Right forelimb (tissue), 1 donor: Measurements from ENCODE around the gene AIF1L.
"Not testable (repeated sequence)": the region's sequence is repeated elsewhere in the genome, so short reads cannot be mapped to it uniquely, and the experiment has no call there.

Experiments used
- DNase-seq: peaks from one replicate; pipeline ENCODE4 v3.0.0-alpha.2; 2018

AIF1L gene

GRCh38 chr9:131099845-131100244 is 3.5 kb downstream of the AIF1L start:
- not testable (repeated sequence) for DNase-seq

DNA sequence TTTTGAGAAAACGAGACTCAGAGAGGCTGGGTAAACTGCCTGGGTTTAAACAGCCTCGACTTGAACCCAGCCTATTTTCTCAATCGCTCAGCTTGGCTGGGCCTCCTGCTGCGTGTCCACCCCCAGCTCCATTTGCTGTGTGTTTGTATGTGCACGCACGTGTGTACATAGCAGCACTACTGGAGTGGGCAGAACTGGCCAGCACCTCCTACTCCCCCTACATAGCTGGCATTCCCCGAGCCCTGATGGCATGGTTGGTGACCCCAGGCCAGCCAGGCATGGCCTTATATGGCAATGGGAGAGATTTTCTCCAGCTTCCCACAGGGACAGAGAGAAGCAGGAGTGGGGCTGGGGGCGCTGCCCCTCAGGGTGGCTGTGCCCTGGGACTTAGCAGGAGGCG is 4.1 kb downstream of the AIF1L start:
- no peak for DNase-seq

DNA sequence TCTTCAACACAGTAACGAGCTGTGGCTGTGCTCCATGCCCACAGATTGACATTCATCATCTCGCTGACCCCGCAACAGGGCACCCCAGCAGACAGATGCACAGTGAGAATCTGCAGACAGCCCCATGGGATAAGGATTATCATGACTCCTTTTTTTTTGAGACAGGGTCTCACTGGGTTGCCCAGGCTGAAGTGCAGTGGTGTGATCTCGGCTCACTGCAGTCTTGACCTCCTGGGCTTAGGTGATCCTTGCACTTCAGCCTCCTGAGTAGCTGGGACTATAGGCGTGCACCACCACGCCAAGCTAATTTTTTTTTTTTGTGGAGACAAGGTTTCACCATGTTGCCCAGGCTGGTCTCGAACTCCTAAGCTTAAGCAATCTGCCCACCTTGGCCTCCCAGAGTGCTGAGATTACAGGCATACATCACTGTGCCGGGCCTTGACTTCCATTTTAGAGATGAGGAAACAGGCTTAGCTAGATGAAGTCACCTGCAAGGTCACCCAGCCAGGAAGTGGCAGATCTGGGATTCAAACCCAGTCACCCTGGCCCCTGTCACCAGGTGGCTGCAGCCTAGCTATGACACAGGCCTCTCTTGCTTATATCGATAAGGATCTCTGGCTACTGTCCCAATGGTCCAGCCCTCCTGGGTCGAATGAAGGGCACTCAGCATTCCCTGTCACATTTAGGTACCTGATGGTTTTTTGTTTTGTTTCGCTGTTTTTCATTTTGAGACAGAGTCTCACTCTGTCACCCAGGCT is 5.1 kb downstream of the AIF1L start:
- DNase-seq: no peak

DNA sequence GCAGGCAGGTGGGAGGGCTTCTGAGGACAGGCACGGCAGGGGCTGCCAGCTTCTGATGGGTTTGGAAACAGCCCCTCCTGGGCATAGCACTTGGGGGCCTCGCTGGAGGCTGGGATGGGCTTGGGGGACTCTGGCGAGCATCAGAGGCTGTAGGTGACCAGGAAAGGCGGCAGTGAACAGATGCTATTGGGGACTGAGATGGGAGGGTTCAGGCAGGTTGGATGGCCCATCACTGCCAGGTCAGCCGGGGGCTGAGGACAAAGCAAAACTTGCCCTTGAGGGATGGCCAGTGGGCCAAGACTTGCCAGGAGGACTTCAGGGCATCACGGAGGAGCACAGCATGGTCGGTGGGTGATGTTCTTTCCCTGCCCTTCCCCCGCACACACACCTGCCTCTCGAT is 6.7 kb downstream of the AIF1L start:
- DNase-seq: no peak

- no peak for DNase-seq
These were observed 7.2 kb downstream of the AIF1L start for GRCh38 chr9:131103535-131103934.

- DNase-seq: no peak
These were observed 7.8 kb downstream of the AIF1L start for GRCh38 chr9:131104016-131104740.

- DNase-seq: no peak
These were observed 9.6 kb downstream of the AIF1L start for GRCh38 chr9:131105952-131106351.

GRCh38 chr9:131107760-131108159 is 11.4 kb downstream of the AIF1L start:
- no peak for DNase-seq

DNA sequence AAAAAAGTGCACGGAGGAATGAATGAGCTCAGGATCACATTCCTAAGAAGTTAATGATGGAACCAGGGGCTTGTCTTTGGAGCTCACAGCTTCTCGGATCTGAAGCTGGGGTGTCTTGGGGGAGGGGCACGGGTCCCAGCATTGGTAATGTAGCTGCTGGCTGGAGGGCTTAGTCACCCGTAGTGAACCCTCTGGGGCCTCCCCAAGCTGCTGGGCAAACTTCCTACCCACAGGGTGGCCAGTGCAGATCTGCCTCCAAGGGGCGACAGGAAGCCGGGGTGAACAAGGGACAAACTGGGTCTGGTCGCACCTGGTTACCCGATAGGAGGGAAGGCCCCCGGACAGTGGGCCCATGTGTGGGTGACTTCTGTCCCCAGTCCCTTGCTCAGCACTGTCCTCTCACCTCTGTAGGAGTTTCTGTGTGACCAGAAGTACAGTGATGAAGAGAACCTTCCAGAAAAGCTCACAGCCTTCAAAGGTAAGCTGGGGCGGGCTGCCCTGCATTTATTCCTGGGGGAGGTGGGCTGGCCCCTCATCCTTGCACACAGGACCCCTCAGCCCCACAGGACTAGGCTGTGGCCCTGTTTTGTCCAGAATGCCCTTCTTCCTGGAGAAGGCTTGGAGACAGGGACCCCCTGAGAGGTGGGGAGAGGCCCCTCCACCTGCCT is 15.0 kb downstream of the AIF1L start:
- no peak for DNase-seq

DNA sequence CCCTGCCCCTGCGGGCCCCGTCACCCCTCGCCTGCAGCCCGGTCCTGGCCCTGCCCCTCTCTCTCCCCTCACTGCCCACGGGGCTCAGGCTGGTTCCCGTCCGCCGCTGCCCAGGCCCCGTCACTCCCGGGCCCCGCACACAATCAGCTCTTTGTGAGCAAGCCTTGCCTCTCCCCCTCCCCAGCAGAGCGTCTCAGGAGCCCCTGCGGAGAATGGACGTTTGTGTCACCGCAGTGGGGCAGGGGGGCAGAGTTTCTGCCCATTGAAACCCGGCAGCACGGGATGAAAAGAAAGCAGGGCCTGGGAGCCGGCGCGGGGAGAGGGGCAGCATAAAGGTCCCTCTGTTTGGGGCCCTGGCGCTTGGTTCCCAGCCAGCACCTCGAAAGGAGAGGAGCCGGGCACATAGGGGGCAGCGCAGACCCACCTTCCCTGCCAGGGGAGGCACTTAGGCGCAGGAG is 15.6 kb downstream of the AIF1L start:
- no peak for DNase-seq

DNA sequence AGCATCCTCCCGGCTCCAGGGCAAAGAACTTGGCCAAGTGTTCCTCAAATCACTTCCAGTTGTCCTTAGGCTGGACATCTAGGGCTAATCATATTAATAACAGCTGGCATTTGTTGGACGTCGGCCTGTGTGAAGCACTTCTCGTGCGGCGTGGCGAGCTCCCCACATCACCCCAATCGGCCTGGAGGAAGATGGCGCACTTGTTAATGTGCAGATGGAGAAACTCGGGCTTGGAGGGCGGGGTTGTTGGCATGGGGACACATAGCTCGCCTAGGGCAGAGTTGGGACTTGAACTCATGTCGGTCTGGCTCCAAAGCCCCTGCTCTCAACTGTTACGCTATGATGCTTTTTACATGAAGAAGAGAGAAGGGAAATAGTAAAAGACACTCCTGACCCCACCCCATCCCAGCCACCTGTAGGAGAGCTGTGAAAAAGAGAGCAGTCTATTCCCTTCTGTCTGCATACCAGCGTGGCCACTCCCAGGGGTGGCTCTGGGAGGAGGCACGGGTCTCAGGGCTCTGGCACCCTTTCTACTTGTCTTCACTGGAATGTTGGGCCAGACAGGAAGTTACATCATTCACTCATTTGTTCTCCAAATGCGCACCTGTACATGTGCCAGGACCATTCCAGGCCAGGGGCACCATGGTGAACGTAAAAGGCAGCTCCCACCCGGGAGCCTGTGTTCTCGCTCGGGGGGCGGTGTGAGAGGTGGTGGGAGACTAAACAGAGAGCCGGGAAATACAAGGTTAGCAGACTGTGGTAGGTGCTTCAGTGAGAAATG is 16.2 kb downstream of the AIF1L start:
- DNase-seq: no peak

- no peak for DNase-seq
These were observed 17.3 kb downstream of the AIF1L start for GRCh38 chr9:131113655-131114054.

GRCh38 chr9:131114084-131114535 is 17.8 kb downstream of the AIF1L start:
- no peak for DNase-seq

DNA sequence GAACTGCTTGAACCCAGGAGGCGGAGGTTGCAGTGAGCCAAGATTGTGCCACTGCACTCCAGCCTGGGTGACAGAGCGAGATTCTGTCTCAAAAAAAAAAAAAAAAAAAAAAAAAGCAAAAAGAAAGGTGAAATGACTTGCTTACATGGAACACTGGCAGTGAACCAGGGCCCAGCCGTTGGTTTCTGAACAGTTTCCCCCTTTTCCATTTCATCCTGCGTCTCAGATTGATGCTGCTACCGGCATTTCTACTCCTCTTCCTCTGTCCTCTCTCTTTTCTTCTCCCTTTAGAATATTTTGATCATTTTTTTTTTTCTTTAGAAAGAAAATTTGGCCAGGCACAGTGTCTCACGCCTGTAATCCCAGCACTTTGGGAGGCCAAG is 19.0 kb downstream of the AIF1L start:
- not testable (repeated sequence) for DNase-seq

- DNase-seq: no peak
These were observed 20.2 kb downstream of the AIF1L start for GRCh38 chr9:131116281-131117120.

- no peak for DNase-seq
These were observed 20.9 kb downstream of the AIF1L start for GRCh38 chr9:131117121-131117761.

- no peak for DNase-seq
These were observed 21.4 kb downstream of the AIF1L start for GRCh38 chr9:131117762-131118145.

GRCh38 chr9:131119600-131119999 is 23.3 kb downstream of the AIF1L start:
- DNase-seq: no peak

DNA sequence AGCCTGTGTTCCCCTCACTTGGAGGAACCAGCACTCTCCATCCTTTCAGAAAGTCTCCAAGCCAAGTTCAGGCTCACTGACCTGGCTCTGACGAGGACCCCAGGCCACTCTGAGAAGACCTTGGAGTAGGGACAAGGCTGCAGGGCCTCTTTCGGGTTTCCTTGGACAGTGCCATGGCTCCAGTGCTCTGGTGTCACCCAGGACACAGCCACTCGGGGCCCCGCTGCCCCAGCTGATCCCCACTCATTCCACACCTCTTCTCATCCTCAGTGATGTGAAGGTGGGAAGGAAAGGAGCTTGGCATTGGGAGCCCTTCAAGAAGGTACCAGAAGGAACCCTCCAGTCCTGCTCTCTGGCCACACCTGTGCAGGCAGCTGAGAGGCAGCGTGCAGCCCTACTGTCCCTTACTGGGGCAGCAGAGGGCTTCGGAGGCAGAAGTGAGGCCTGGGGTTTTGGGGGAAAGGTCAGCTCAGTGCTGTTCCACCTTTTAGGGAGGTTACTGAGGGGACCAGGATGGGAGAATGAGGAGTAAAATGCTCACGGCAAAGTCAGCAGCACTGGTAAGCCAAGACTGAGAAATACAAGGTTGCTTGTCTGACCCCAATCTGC is 24.4 kb downstream of the AIF1L start:
- no peak for DNase-seq

DNA sequence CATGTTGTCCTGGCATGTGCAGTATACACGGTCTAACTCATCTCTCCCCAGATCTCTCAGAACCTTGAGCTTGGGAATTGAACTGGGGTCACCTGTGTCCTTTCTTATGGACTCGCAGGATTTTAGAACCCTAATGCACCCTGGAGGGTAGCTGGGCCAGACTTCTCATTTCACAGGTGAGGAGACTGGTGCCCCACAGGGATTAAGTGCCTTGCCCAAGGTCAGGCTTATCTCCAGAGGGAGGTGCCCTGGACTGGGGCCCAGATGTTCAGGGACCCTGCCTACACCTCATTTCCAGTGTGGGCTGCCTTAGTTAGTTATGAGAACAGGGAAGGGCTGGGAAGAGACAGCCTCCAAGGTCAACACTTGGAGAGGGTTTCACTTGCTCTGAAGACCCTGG is 25.0 kb downstream of the AIF1L start:
- DNase-seq: no peak

DNA sequence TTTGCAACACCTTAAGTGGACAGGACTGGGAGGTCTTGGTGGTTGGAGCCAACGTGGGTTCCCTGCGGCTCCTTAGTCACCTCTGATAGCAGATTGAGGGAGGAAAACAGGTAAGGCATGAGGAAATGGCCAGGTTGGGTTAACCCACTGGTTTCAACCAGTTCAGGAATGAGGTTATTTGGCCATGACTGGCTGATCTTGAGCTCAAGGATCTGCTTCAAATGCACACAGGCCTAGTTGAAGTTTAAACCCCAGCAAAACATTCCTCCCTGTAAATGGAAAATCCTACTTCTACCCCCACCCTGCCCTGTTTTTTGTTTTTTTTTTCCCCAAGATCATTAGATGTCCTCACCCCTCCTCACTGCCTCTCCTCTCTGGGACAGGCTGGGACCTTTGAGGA is 25.8 kb downstream of the AIF1L start:
- DNase-seq: no peak
